ENCODE data around the gene ZNF90. TPM values are rescaled to one million over a fixed set of nuclear protein-coding genes. Genes with fewer than 3 reads are reported as not detected.
"Not testable (repeated sequence)": the region's sequence is repeated elsewhere in the genome, so short reads cannot be mapped to it uniquely, and the experiment has no call there.

Gene ZNF90
- total RNA-seq, 1 donor from 2014 or later: 7.6 TPM

GRCh38 chr19:20124879-20125278 lies 47.1 kb downstream of the ZNF90 start:
- Histone ChIP-seq H3K4me3 (no peak overlapping the region), H3K27ac (no peak overlapping the region), H3K4me1 (no peaks in the 10 kb centered on the region), H3K27me3 (no peaks in the 10 kb centered on the region), H3K36me3 (no peaks in the 10 kb centered on the region), H3K9me3 (peaks cover 49% of the 10 kb centered on the region)
- ATAC-seq (no peak), DNase-seq (no peak)
- intact Hi-C loops (cut with DNase I): no loop called here
- no peak for TF ChIP-seq CTCF (IDR thresholded peaks at IDR 0.05)

DNA sequence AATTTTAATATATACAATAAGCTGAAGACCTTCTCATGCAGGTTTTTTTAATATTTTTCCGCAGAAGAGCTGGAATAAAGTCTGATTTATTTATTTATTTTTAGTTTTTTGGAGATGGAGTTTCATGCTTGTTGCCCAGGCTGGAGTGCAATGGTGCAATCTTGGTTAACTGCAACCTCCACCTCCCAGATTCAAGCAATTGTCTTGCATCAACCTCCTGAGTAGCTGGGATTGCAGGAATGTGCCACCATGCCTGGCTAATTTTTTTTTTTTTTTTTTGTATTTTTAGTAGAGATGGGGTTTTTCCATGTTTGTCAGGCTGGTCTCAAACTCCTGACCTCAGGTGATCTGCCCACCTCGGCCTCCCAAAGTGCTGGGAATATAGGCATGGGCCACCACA lies 55.1 kb downstream of the ZNF90 start:
- ATAC-seq; H3K27ac ChIP-seq; H3K27me3 ChIP-seq; H3K36me3 ChIP-seq; H3K4me3 ChIP-seq; intact Hi-C loops (cut with DNase I); H3K4me1 ChIP-seq; DNase-seq: not testable (repeated sequence)
- H3K9me3 ChIP-seq: peaks cover 11% of the 10 kb centered on the region

DNA sequence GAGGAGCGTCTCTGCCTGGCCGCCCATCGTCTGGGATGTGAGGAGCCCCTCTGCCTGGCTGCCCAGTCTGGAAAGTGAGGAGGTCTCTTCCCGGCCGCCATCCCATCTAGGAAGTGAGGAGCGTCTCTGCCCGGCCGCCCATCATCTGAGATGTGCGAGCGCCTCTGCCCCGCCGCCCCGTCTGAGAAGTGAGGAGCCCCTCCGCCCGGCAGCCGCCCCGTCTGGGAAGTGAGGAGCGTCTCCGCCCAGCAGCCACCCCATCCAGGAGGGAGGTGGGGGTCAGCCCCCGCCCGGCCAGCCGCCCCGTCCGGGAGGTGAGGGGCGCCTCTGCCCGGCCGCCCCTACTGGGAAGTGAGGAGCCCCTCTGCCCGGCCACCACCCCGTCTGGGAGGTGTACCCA lies 59.9 kb downstream of the ZNF90 start:
- H3K27ac ChIP-seq; H3K9me3 ChIP-seq; H3K36me3 ChIP-seq; H3K4me1 ChIP-seq; H3K27me3 ChIP-seq; DNase-seq; ATAC-seq; H3K4me3 ChIP-seq; intact Hi-C loops (cut with DNase I): not testable (repeated sequence)

GRCh38 chr19:20151617-20152145 lies 73.9 kb downstream of the ZNF90 start:
- Histone ChIP-seq H3K36me3 (no peaks in the 10 kb centered on the region), H3K9me3 (no peaks in the 10 kb centered on the region), H3K27ac (no peak overlapping the region), H3K4me1 (no peaks in the 10 kb centered on the region), H3K4me3 (no peak overlapping the region), H3K27me3 (no peaks in the 10 kb centered on the region)
- intact Hi-C loops (cut with DNase I): no loop called here
- TF ChIP-seq CTCF (IDR thresholded peaks at IDR 0.05): no peak
- ATAC-seq (no peak), DNase-seq (no peak)

- H3K4me3 ChIP-seq; H3K27ac ChIP-seq; H3K4me1 ChIP-seq; ATAC-seq; H3K36me3 ChIP-seq; intact Hi-C loops (cut with DNase I); H3K27me3 ChIP-seq; H3K9me3 ChIP-seq; DNase-seq: not testable (repeated sequence)
Measured at GRCh38 chr19:20152506-20152905, 74.7 kb downstream of the ZNF90 start.

- no peak for TF ChIP-seq CTCF (IDR thresholded peaks at IDR 0.05)
- Histone ChIP-seq H3K9me3 (no peaks in the 10 kb centered on the region), H3K36me3 (no peaks in the 10 kb centered on the region), H3K27me3 (no peaks in the 10 kb centered on the region), H3K27ac (no peak overlapping the region), H3K4me1 (no peaks in the 10 kb centered on the region), H3K4me3 (no peak overlapping the region)
- ATAC-seq: no peak
- no peak for DNase-seq
- intact Hi-C loops (cut with DNase I): no loop called here
Measured at GRCh38 chr19:20153281-20153680, 75.5 kb downstream of the ZNF90 start.

GRCh38 chr19:20154636-20155035 lies 76.8 kb downstream of the ZNF90 start:
- Histone ChIP-seq H3K9me3 (no peaks in the 10 kb centered on the region), H3K27ac (no peak overlapping the region), H3K4me3 (no peak overlapping the region), H3K27me3 (no peaks in the 10 kb centered on the region), H3K4me1 (no peaks in the 10 kb centered on the region), H3K36me3 (no peaks in the 10 kb centered on the region)
- DNase-seq: no peak
- no peak for TF ChIP-seq CTCF (IDR thresholded peaks at IDR 0.05)
- no peak for ATAC-seq
- intact Hi-C loops (cut with DNase I): no loop called here

Data from upper lobe of right lung (tissue), 1 donor.